NCI-H526 (cell line): Measurements from ENCODE around the gene PGM5.
"Not testable (repeated sequence)": the region's sequence is repeated elsewhere in the genome, so short reads cannot be mapped to it uniquely, and the experiment has no call there.

Source experiments
- DNase-seq, 2 experiments: peaks; one replicate each; lab custom pipeline; 2025; lab: John Stamatoyannopoulos, UW

PGM5 gene

GRCh38 chr9:68356380-68357118, at the start of gene PGM5:
PGM5 (plus strand) TSS chr9:68356611; CDS start chr9:68357128, 517 bp downstream.
- DNase-seq = not testable (repeated sequence)

GRCh38 chr9:68307127-68307526, 49.3 kb upstream of the PGM5 start:
- not testable (repeated sequence) for DNase-seq

GRCh38 chr9:68307654-68308053, 48.8 kb upstream of the PGM5 start:
- not testable (repeated sequence) for DNase-seq

- DNase-seq = not testable (repeated sequence)
These were observed 45.2 kb upstream of the PGM5 start for GRCh38 chr9:68311208-68311607.

GRCh38 chr9:68318209-68318608, 38.2 kb upstream of the PGM5 start:
- DNase-seq = not testable (repeated sequence)

- not testable (repeated sequence) for DNase-seq
These were observed 32.7 kb upstream of the PGM5 start for GRCh38 chr9:68323749-68324148.

- DNase-seq = not testable (repeated sequence)
These were observed 31.9 kb upstream of the PGM5 start for GRCh38 chr9:68324518-68324917.

GRCh38 chr9:68329106-68329505, 27.3 kb upstream of the PGM5 start:
- not testable (repeated sequence) for DNase-seq

- not testable (repeated sequence) for DNase-seq
These were observed 25.8 kb upstream of the PGM5 start for GRCh38 chr9:68330531-68331173.

GRCh38 chr9:68332122-68332521, 24.3 kb upstream of the PGM5 start:
- not testable (repeated sequence) for DNase-seq

- DNase-seq = not testable (repeated sequence)
These were observed 20.5 kb upstream of the PGM5 start for GRCh38 chr9:68335935-68336334.

GRCh38 chr9:68336639-68337339, 19.6 kb upstream of the PGM5 start:
- not testable (repeated sequence) for DNase-seq

GRCh38 chr9:68338000-68338399, 18.4 kb upstream of the PGM5 start:
- DNase-seq = not testable (repeated sequence)

- not testable (repeated sequence) for DNase-seq
These were observed 14.0 kb upstream of the PGM5 start for GRCh38 chr9:68342265-68343025.

GRCh38 chr9:68343242-68343641, 13.2 kb upstream of the PGM5 start:
- DNase-seq = not testable (repeated sequence)

- DNase-seq = not testable (repeated sequence)
These were observed 12.4 kb upstream of the PGM5 start for GRCh38 chr9:68343992-68344391.

- not testable (repeated sequence) for DNase-seq
These were observed 4.7 kb upstream of the PGM5 start for GRCh38 chr9:68351689-68352088.

GRCh38 chr9:68355993-68356379, 425 bp upstream of the PGM5 start:
- DNase-seq = not testable (repeated sequence)

GRCh38 chr9:68357119-68357714, 806 bp downstream of the PGM5 start:
- not testable (repeated sequence) for DNase-seq

- not testable (repeated sequence) for DNase-seq
These were observed 10.6 kb downstream of the PGM5 start for GRCh38 chr9:68366933-68367547.

- not testable (repeated sequence) for DNase-seq
These were observed 19.4 kb downstream of the PGM5 start for GRCh38 chr9:68375789-68376188.
